RWPE2 (cell line): Measurements from ENCODE around the gene TATDN3.

Source experiments
- ATAC-seq: fragments of 200-7000 bp; cut with Tn5 transposase; 3 replicates; pipeline ENCODE4 v1.9.1; 2021; ENCODE audit warnings: low read depth
- DNase-seq: peaks from one replicate; pipeline ENCODE4 v3.0.0-alpha.2; 2020; ENCODE audit warnings: low spot score
- H3K27ac ChIP-seq: fragments of 450-650 bp; 2 replicates; pipeline ENCODE4 v1.5.1; 2017; ENCODE audit warnings: mild to moderate bottlenecking; ENCODE audit not compliant: poor library complexity, severe bottlenecking
- H3K27me3 ChIP-seq: fragments of 250-450 bp; sonication (Bioruptor Pico); 2 replicates; pipeline ENCODE4 v1.5.1; 2021; ENCODE audit warnings: mild to moderate bottlenecking, moderate library complexity; ENCODE audit not compliant: insufficient read depth, poor library complexity, severe bottlenecking
- H3K36me3 ChIP-seq: fragments of 250-450 bp; sonication (Bioruptor Pico); 2 replicates; pipeline ENCODE4 v1.5.1; 2020; ENCODE audit warnings: low read depth, mild to moderate bottlenecking, moderate library complexity
- H3K4me1 ChIP-seq: fragments of 250-450 bp; sonication (Bioruptor Pico); 2 replicates; pipeline ENCODE4 v1.5.1; 2021; ENCODE audit warnings: mild to moderate bottlenecking, moderate library complexity; ENCODE audit not compliant: insufficient read depth, poor library complexity, severe bottlenecking
- H3K4me3 ChIP-seq: fragments of 250-450 bp; sonication (Bioruptor Pico); 2 replicates; pipeline ENCODE4 v1.5.1; 2021; ENCODE audit warnings: mild to moderate bottlenecking, moderate library complexity; ENCODE audit not compliant: severe bottlenecking
- H3K9me3 ChIP-seq: fragments of 250-450 bp; sonication (Bioruptor Pico); 2 replicates; pipeline ENCODE4 v1.5.1; 2021; ENCODE audit warnings: mild to moderate bottlenecking, moderate library complexity; ENCODE audit not compliant: severe bottlenecking
- CTCF ChIP-seq: fragments of 450-650 bp; IDR thresholded peaks from one replicate; pipeline ENCODE4 v1.5.1; 2017; ENCODE audit warnings: mild to moderate bottlenecking, moderate library complexity; ENCODE audit not compliant: poor library complexity, severe bottlenecking

The TATDN3 gene

GRCh38 chr1:212820969-212821368 is 29.3 kb downstream of the TATDN3 start:
- Histone ChIP-seq H3K4me1 (no peaks in the 10 kb centered on the region), H3K4me3 (no peak overlapping the region), H3K27ac (no peak overlapping the region), H3K27me3 (no peaks in the 10 kb centered on the region), H3K36me3 (no peaks in the 10 kb centered on the region), H3K9me3 (no peaks in the 10 kb centered on the region)
- TF ChIP-seq CTCF: no peak
- ATAC-seq (no peak), DNase-seq (no peak)

DNA sequence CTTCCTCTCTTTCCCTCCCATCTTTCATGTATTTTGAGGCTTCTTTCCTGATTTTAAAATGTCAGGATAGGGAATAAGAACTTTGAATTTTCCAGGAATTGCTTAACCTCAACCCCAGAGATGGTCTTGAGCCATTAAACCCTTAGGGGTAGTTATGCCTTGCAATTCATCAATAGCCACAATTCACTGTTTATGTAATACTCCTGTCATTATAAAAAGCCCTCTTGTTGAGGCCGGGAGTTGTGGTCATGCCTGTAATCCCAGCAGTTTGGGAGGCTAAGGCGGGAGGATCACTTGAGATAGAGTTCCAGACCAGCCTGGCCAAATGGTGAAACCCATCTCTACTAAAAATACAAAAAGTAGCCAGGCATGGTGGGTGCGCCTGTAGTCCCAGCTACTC is 31.3 kb downstream of the TATDN3 start:
- no peak for TF ChIP-seq CTCF
- DNase-seq (no peak), ATAC-seq (no peak)
- Histone ChIP-seq H3K4me3 (no peak overlapping the region), H3K4me1 (no peaks in the 10 kb centered on the region), H3K9me3 (no peaks in the 10 kb centered on the region), H3K27ac (no peak overlapping the region), H3K36me3 (no peaks in the 10 kb centered on the region), H3K27me3 (no peaks in the 10 kb centered on the region)

- no peaks in the 10 kb centered on the region for H3K9me3 ChIP-seq
- no peaks in the 10 kb centered on the region for H3K27me3 ChIP-seq
- no peak overlapping the region for H3K27ac ChIP-seq
- ATAC-seq: no peak
- no peaks in the 10 kb centered on the region for H3K36me3 ChIP-seq
- TF ChIP-seq CTCF: no peak
- no peaks in the 10 kb centered on the region for H3K4me1 ChIP-seq
- H3K4me3 ChIP-seq: no peak overlapping the region
- no peak for DNase-seq
These were observed 32.5 kb downstream of the TATDN3 start for GRCh38 chr1:212824201-212824600.

- DNase-seq: no peak
- Histone ChIP-seq H3K36me3 (no peaks in the 10 kb centered on the region), H3K27me3 (no peaks in the 10 kb centered on the region), H3K27ac (no peak overlapping the region), H3K4me1 (no peaks in the 10 kb centered on the region), H3K9me3 (no peaks in the 10 kb centered on the region), H3K4me3 (no peak overlapping the region)
- no peak for TF ChIP-seq CTCF
- ATAC-seq: no peak
These were observed 34.2 kb downstream of the TATDN3 start for GRCh38 chr1:212825798-212826452.

- Histone ChIP-seq H3K27ac (no peak overlapping the region), H3K4me1 (no peaks in the 10 kb centered on the region), H3K4me3 (no peak overlapping the region), H3K9me3 (no peaks in the 10 kb centered on the region), H3K27me3 (no peaks in the 10 kb centered on the region), H3K36me3 (no peaks in the 10 kb centered on the region)
- no peak for DNase-seq
- TF ChIP-seq CTCF: no peak
- no peak for ATAC-seq
These were observed 35.6 kb downstream of the TATDN3 start for GRCh38 chr1:212827171-212827776.
